Astrocyte of the spinal cord (primary cell): Measurements from ENCODE around the gene PNMT.

ENCODE experiments used
- DNase-seq: peaks from one replicate; pipeline ENCODE4 v3.0.0; 2011; ENCODE audit warnings: low read depth, low spot score
- H3K4me3 ChIP-seq: 2 replicates; pipeline ENCODE4 v1.5.1; 2011; ENCODE audit warnings: low read depth, mild to moderate bottlenecking, low read length, moderate library complexity
- CTCF ChIP-seq: IDR thresholded peaks from 2 replicates; pipeline ENCODE4 v1.5.1; 2012; ENCODE audit warnings: low read depth, mild to moderate bottlenecking, low read length, inconsistent platforms
- in situ Hi-C: cut with HindIII; loops from 2 replicates; pipeline ENCODE4 v1.10.0; 2017; ENCODE audit warnings: low sequenced_read_pairs

The PNMT gene

GRCh38 chr17:39677542-39678339 lies 9.5 kb downstream of the PNMT start:
- no peak overlapping the region for H3K4me3 ChIP-seq
- in situ Hi-C loops, result no loop called here
- TF ChIP-seq CTCF, result no peak
- DNase-seq, result no peak

- H3K4me3 ChIP-seq, result no peak overlapping the region
- TF ChIP-seq CTCF, result no peak
- DNase-seq, result no peak
- in situ Hi-C loops, result no loop called here
These were observed 10.3 kb downstream of the PNMT start for GRCh38 chr17:39678340-39679116.

- DNase-seq, result no peak
- in situ Hi-C loops, result no loop called here
These were observed 11.4 kb downstream of the PNMT start for GRCh38 chr17:39679521-39680192.

GRCh38 chr17:39683295-39683939 lies 15.2 kb downstream of the PNMT start:
- DNase-seq, result no peak
- in situ Hi-C loops, result no loop called here
- no peak for TF ChIP-seq CTCF
- H3K4me3 ChIP-seq, result no peak overlapping the region

More at GRCh38 chr17:39679521-39680192, 11.4 kb downstream of the PNMT start:
- no peak for TF ChIP-seq CTCF
- H3K4me3 ChIP-seq, result no peak overlapping the region

GRCh38 chr17:39684369-39685192 lies 16.3 kb downstream of the PNMT start:
- in situ Hi-C loops, result no loop called here
- DNase-seq, result no peak
- no peak overlapping the region for H3K4me3 ChIP-seq
- no peak for TF ChIP-seq CTCF
